Measurements from ENCODE around the gene TTLL10.
A peak's percentile ranks its signal among the peaks of the same experiment; 100 is the strongest.
"Not testable (repeated sequence)": the region's sequence is repeated elsewhere in the genome, so short reads cannot be mapped to it uniquely, and the experiment has no call there.

Gene TTLL10

GRCh38 chr1:1141911-1142250 is 31.8 kb upstream of the TTLL10 start:
- no peak overlapping the region for H3K4me3 ChIP-seq (ENCODE audit: insufficient read depth, low read depth, low read length, poor library complexity, severe bottlenecking)
- H3K4me1 ChIP-seq (ENCODE audit: control insufficient read depth, insufficient read depth, low read length, poor library complexity, severe bottlenecking), result peaks cover 42% of the 10 kb centered on the region
- DNase-seq, result no peak
- no peaks in the 10 kb centered on the region for H3K27me3 ChIP-seq (replicated peaks; ENCODE audit: control insufficient read depth, insufficient read depth, low read length, poor library complexity, severe bottlenecking)
- H3K27ac ChIP-seq (ENCODE audit: insufficient read depth, low read length, poor library complexity, severe bottlenecking), result no peak overlapping the region
- no peaks in the 10 kb centered on the region for H3K36me3 ChIP-seq (ENCODE audit: control insufficient read depth, insufficient read depth, low read length)
- no peaks in the 10 kb centered on the region for H3K9me3 ChIP-seq (ENCODE audit: control insufficient read depth, low read length)

GRCh38 chr1:1142352-1142751 is 31.3 kb upstream of the TTLL10 start:
- peaks cover 40% of the 10 kb centered on the region for H3K4me1 ChIP-seq (ENCODE audit: control insufficient read depth, insufficient read depth, low read length, poor library complexity, severe bottlenecking)
- not testable (repeated sequence) for H3K4me3 ChIP-seq (ENCODE audit: insufficient read depth, low read depth, low read length, poor library complexity, severe bottlenecking); DNase-seq; H3K27me3 ChIP-seq (replicated peaks; ENCODE audit: control insufficient read depth, insufficient read depth, low read length, poor library complexity, severe bottlenecking); H3K27ac ChIP-seq (ENCODE audit: insufficient read depth, low read length, poor library complexity, severe bottlenecking); H3K9me3 ChIP-seq (ENCODE audit: control insufficient read depth, low read length); H3K36me3 ChIP-seq (ENCODE audit: control insufficient read depth, insufficient read depth, low read length)

GRCh38 chr1:1142844-1143243 is 30.8 kb upstream of the TTLL10 start:
- peaks cover 36% of the 10 kb centered on the region for H3K4me1 ChIP-seq (ENCODE audit: control insufficient read depth, insufficient read depth, low read length, poor library complexity, severe bottlenecking)
- H3K27me3 ChIP-seq (replicated peaks; ENCODE audit: control insufficient read depth, insufficient read depth, low read length, poor library complexity, severe bottlenecking), result no peaks in the 10 kb centered on the region
- no peaks in the 10 kb centered on the region for H3K9me3 ChIP-seq (ENCODE audit: control insufficient read depth, low read length)
- DNase-seq, result no peak
- H3K4me3 ChIP-seq (ENCODE audit: insufficient read depth, low read depth, low read length, poor library complexity, severe bottlenecking), result no peak overlapping the region
- no peak overlapping the region for H3K27ac ChIP-seq (ENCODE audit: insufficient read depth, low read length, poor library complexity, severe bottlenecking)
- no peaks in the 10 kb centered on the region for H3K36me3 ChIP-seq (ENCODE audit: control insufficient read depth, insufficient read depth, low read length)

- H3K9me3 ChIP-seq (ENCODE audit: control insufficient read depth, low read length), result no peaks in the 10 kb centered on the region
- H3K27ac ChIP-seq (ENCODE audit: insufficient read depth, low read length, poor library complexity, severe bottlenecking), result peak overlapping the region; percentile 71
- DNase-seq, result no peak
- H3K4me1 ChIP-seq (ENCODE audit: control insufficient read depth, insufficient read depth, low read length, poor library complexity, severe bottlenecking), result peaks cover 30% of the 10 kb centered on the region
- no peak overlapping the region for H3K4me3 ChIP-seq (ENCODE audit: insufficient read depth, low read depth, low read length, poor library complexity, severe bottlenecking)
- H3K27me3 ChIP-seq (replicated peaks; ENCODE audit: control insufficient read depth, insufficient read depth, low read length, poor library complexity, severe bottlenecking), result no peaks in the 10 kb centered on the region
- H3K36me3 ChIP-seq (ENCODE audit: control insufficient read depth, insufficient read depth, low read length), result no peaks in the 10 kb centered on the region
These were observed 30.0 kb upstream of the TTLL10 start for GRCh38 chr1:1143636-1144035.

- Histone ChIP-seq H3K4me1 (ENCODE audit: control insufficient read depth, insufficient read depth, low read length, poor library complexity, severe bottlenecking) (peaks cover 28% of the 10 kb centered on the region), H3K9me3 (ENCODE audit: control insufficient read depth, low read length) (no peaks in the 10 kb centered on the region), H3K27me3 (replicated peaks; ENCODE audit: control insufficient read depth, insufficient read depth, low read length, poor library complexity, severe bottlenecking) (no peaks in the 10 kb centered on the region), H3K36me3 (ENCODE audit: control insufficient read depth, insufficient read depth, low read length) (no peaks in the 10 kb centered on the region), H3K4me3 (ENCODE audit: insufficient read depth, low read depth, low read length, poor library complexity, severe bottlenecking) (peak overlapping the region; percentile 22), H3K27ac (ENCODE audit: insufficient read depth, low read length, poor library complexity, severe bottlenecking) (peak overlapping the region; percentile 71)
- peak; percentile 41 to 46 (median 41) for DNase-seq
These were observed 29.4 kb upstream of the TTLL10 start for GRCh38 chr1:1144122-1144842.

- Histone ChIP-seq H3K27me3 (replicated peaks; ENCODE audit: control insufficient read depth, insufficient read depth, low read length, poor library complexity, severe bottlenecking) (no peaks in the 10 kb centered on the region), H3K4me1 (ENCODE audit: control insufficient read depth, insufficient read depth, low read length, poor library complexity, severe bottlenecking) (peaks cover 28% of the 10 kb centered on the region), H3K36me3 (ENCODE audit: control insufficient read depth, insufficient read depth, low read length) (no peaks in the 10 kb centered on the region), H3K9me3 (ENCODE audit: control insufficient read depth, low read length) (no peaks in the 10 kb centered on the region), H3K27ac (ENCODE audit: insufficient read depth, low read length, poor library complexity, severe bottlenecking) (peak overlapping the region; percentile 71), H3K4me3 (ENCODE audit: insufficient read depth, low read depth, low read length, poor library complexity, severe bottlenecking) (peak overlapping the region; percentile 22)
- no peak for DNase-seq
These were observed 28.7 kb upstream of the TTLL10 start for GRCh38 chr1:1144843-1145546.

GRCh38 chr1:1145547-1145914 is 28.1 kb upstream of the TTLL10 start:
- Histone ChIP-seq H3K4me1 (ENCODE audit: control insufficient read depth, insufficient read depth, low read length, poor library complexity, severe bottlenecking) (peaks cover 27% of the 10 kb centered on the region), H3K9me3 (ENCODE audit: control insufficient read depth, low read length) (no peaks in the 10 kb centered on the region), H3K27ac (ENCODE audit: insufficient read depth, low read length, poor library complexity, severe bottlenecking) (no peak overlapping the region), H3K27me3 (replicated peaks; ENCODE audit: control insufficient read depth, insufficient read depth, low read length, poor library complexity, severe bottlenecking) (no peaks in the 10 kb centered on the region), H3K36me3 (ENCODE audit: control insufficient read depth, insufficient read depth, low read length) (no peaks in the 10 kb centered on the region), H3K4me3 (ENCODE audit: insufficient read depth, low read depth, low read length, poor library complexity, severe bottlenecking) (no peak overlapping the region)
- no peak for DNase-seq

GRCh38 chr1:1146026-1146425 is 27.7 kb upstream of the TTLL10 start:
- no peak overlapping the region for H3K27ac ChIP-seq (ENCODE audit: insufficient read depth, low read length, poor library complexity, severe bottlenecking)
- no peaks in the 10 kb centered on the region for H3K36me3 ChIP-seq (ENCODE audit: control insufficient read depth, insufficient read depth, low read length)
- no peak for DNase-seq
- H3K4me3 ChIP-seq (ENCODE audit: insufficient read depth, low read depth, low read length, poor library complexity, severe bottlenecking), result no peak overlapping the region
- H3K27me3 ChIP-seq (replicated peaks; ENCODE audit: control insufficient read depth, insufficient read depth, low read length, poor library complexity, severe bottlenecking), result no peaks in the 10 kb centered on the region
- H3K9me3 ChIP-seq (ENCODE audit: control insufficient read depth, low read length), result no peaks in the 10 kb centered on the region
- H3K4me1 ChIP-seq (ENCODE audit: control insufficient read depth, insufficient read depth, low read length, poor library complexity, severe bottlenecking), result peaks cover 24% of the 10 kb centered on the region

GRCh38 chr1:1146596-1146995 is 27.1 kb upstream of the TTLL10 start:
- Histone ChIP-seq H3K36me3 (ENCODE audit: control insufficient read depth, insufficient read depth, low read length) (no peaks in the 10 kb centered on the region), H3K27me3 (replicated peaks; ENCODE audit: control insufficient read depth, insufficient read depth, low read length, poor library complexity, severe bottlenecking) (no peaks in the 10 kb centered on the region), H3K4me3 (ENCODE audit: insufficient read depth, low read depth, low read length, poor library complexity, severe bottlenecking) (no peak overlapping the region), H3K4me1 (ENCODE audit: control insufficient read depth, insufficient read depth, low read length, poor library complexity, severe bottlenecking) (peaks cover 21% of the 10 kb centered on the region), H3K27ac (ENCODE audit: insufficient read depth, low read length, poor library complexity, severe bottlenecking) (no peak overlapping the region), H3K9me3 (ENCODE audit: control insufficient read depth, low read length) (no peaks in the 10 kb centered on the region)
- DNase-seq, result no peak

- H3K36me3 ChIP-seq (ENCODE audit: control insufficient read depth, insufficient read depth, low read length), result no peaks in the 10 kb centered on the region
- no peaks in the 10 kb centered on the region for H3K27me3 ChIP-seq (replicated peaks; ENCODE audit: control insufficient read depth, insufficient read depth, low read length, poor library complexity, severe bottlenecking)
- no peaks in the 10 kb centered on the region for H3K9me3 ChIP-seq (ENCODE audit: control insufficient read depth, low read length)
These were observed 25.6 kb upstream of the TTLL10 start for GRCh38 chr1:1148061-1148460.

More at GRCh38 chr1:1148061-1148460, 25.6 kb upstream of the TTLL10 start:
- Histone ChIP-seq H3K27ac (ENCODE audit: insufficient read depth, low read length, poor library complexity, severe bottlenecking) (no peak overlapping the region), H3K4me3 (ENCODE audit: insufficient read depth, low read depth, low read length, poor library complexity, severe bottlenecking) (no peak overlapping the region), H3K4me1 (ENCODE audit: control insufficient read depth, insufficient read depth, low read length, poor library complexity, severe bottlenecking) (peaks cover 21% of the 10 kb centered on the region)
- no peak for DNase-seq

All from effector memory CD4-positive, alpha-beta T cell (primary cell).